Measurements from ENCODE around the gene FOXL3. TPM values are rescaled to one million over a fixed set of nuclear protein-coding genes. Genes with fewer than 3 reads are reported as not detected.

Gene FOXL3
- total and polyA plus RNA-seq, 7 donors: not detected

DNA sequence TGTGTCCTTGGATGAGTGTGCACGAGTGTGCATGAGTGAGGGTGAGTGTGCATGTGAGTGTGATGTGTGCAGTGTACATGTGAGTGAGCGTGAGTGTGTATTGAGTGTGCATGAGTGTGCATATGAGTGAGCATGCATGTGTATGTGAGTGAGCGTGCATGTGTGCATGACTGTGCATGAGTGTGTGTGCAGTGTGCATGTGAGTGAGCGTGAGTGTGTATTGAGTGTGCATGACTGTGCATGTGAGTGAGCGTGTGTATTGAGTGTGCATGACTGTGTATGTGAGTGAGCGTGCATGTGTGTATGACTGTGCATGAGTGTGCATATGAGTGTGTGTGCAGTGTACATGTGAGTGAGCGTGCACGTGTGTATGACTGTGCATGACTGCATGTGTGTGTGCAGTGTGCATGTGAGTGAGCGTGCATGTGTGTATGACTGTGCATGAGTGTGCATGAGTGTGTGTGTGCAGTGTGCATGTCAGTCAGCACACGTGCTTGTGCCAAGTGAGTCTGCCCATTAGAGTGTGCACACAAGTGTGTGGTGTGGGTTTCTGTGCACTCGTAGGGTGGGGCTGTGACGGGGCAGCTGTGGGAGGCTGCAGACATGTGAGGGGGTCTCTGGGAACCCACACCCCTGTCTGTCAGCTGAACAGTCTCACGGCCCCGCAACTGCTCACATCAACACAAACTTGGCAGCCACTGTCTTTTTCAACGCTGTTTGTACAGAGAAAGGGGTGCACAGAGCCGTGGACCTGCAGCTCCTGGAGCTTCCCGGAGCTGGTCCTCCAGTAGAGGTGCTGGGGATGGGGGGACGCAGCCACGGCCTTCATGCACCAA, 14.8 kb downstream of the FOXL3 start:
- H3K27me3 ChIP-seq (ENCODE audit: insufficient read depth in 3 of 3, low read length in 2 of 3): peaks cover 0 to 7% (median 3%) of the 10 kb centered on the region in 3 donors
- TF ChIP-seq, protein P1, sequence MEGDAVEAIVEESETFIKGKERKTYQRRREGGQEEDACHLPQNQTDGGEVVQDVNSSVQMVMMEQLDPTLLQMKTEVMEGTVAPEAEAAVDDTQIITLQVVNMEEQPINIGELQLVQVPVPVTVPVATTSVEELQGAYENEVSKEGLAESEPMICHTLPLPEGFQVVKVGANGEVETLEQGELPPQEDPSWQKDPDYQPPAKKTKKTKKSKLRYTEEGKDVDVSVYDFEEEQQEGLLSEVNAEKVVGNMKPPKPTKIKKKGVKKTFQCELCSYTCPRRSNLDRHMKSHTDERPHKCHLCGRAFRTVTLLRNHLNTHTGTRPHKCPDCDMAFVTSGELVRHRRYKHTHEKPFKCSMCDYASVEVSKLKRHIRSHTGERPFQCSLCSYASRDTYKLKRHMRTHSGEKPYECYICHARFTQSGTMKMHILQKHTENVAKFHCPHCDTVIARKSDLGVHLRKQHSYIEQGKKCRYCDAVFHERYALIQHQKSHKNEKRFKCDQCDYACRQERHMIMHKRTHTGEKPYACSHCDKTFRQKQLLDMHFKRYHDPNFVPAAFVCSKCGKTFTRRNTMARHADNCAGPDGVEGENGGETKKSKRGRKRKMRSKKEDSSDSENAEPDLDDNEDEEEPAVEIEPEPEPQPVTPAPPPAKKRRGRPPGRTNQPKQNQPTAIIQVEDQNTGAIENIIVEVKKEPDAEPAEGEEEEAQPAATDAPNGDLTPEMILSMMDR (IDR thresholded peaks at IDR 0.05): no peak
- intact Hi-C loops (cut with DNase I): loop anchor here in 1 of 2 donors (10.0 kb wide), 1 partner anchor 60 kb away; no protein-coding TSS in a partner anchor
- no peaks in the 10 kb centered on the region for H3K4me1 ChIP-seq
- H3K4me3 ChIP-seq: no peak overlapping the region
- DNase-seq: no peak
- 69 to 75% (median 72%) methylated on average over 19 of the region's 19 CpGs for WGBS, 3 donors
- H3K27ac ChIP-seq: no peak overlapping the region
- no peak for ATAC-seq
- peaks cover 8% of the 10 kb centered on the region for H3K9me3 ChIP-seq
- no peaks in the 10 kb centered on the region for H3K36me3 ChIP-seq (ENCODE audit: insufficient read depth in 1 of 2, low read depth in 1 of 2)

DNA sequence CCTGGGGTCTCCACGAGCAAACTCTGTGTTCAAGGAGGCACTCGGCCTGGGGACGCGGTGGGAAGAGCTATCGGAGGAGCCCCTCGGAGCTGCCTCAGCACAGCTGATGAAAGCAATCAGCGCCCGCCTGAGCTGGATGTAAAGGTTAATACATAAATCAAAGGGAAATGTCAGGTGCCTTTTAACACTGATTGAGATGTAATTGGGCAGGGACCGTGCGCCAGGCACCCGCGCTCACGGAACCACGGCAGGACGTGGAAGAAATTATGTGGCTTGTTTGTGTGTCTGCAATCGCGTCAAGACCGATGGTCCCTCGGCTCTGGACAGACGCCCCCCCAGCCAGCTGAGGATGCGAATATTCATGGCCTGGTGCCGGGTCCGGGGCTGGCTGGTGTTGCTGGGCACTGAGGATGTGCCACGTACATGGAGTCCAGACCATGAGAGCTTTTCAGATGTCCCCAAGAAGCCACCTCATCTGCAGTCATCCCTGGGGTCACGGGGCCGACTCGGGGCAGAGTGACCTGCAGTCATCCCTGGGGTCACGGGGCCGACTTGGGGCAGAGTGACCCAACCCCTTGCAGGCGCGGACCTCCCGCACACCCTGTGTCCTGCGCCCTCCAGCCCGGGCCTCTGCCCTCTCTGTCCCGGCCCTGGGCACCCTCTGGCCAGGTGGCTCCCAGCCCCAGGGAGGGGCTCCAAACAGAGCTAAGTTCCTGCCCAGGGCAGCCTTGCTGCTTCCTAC, 15.6 kb downstream of the FOXL3 start:
- no peak for DNase-seq

DNA sequence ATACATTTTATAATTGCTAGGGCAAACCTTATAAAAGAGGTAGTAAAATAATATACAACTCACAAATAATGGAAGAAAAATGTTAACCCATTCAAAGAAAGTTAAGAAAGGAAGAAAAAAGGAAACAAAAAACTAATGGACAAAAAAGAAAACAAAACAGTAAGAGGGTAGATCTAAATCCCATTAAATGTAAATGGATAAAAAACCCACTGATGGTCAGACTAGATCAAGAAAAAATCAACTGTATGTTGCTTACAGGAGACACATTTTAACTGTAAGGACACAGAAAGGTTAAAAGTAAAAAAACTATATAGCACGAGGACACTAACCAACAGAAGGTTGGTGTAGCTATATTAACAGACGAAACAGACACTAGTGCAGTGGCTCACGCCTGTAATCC, 18.0 kb downstream of the FOXL3 start:
- Histone ChIP-seq H3K27me3 (ENCODE audit: insufficient read depth in 3 of 3, low read length in 2 of 3) (peaks cover 0 to 31% (median 3%) of the 10 kb centered on the region in 3 donors), H3K36me3 (ENCODE audit: insufficient read depth in 1 of 2, low read depth in 1 of 2) (no peaks in the 10 kb centered on the region), H3K9me3 (peaks cover 8% of the 10 kb centered on the region), H3K4me3 (no peak overlapping the region), H3K4me1 (no peaks in the 10 kb centered on the region), H3K27ac (no peak overlapping the region)
- ATAC-seq (no peak), DNase-seq (no peak)
- 54 to 60% (median 59%) methylated on average over 3 of the region's 3 CpGs for WGBS, 3 donors
- TF ChIP-seq, protein P1 (IDR thresholded peaks at IDR 0.05): no peak
- intact Hi-C loops (cut with DNase I): loop anchor here in 1 of 2 donors (10.0 kb wide), 1 partner anchor 57 kb away; no protein-coding TSS in a partner anchor

More for the DNA sequence above, 15.6 kb downstream of the FOXL3 start:
- no peak overlapping the region for H3K27ac ChIP-seq
- TF ChIP-seq, protein P1 (IDR thresholded peaks at IDR 0.05): no peak
- ATAC-seq: no peak
- no peaks in the 10 kb centered on the region for H3K4me1 ChIP-seq
- WGBS, 3 donors: 72 to 74% (median 74%) methylated on average over 35 of the region's 35 CpGs
- H3K4me3 ChIP-seq: no peak overlapping the region
- H3K27me3 ChIP-seq (ENCODE audit: insufficient read depth in 3 of 3, low read length in 2 of 3): peaks cover 0 to 7% (median 3%) of the 10 kb centered on the region in 3 donors
- intact Hi-C loops (cut with DNase I): loop anchor here in 1 of 2 donors (10.0 kb wide), 1 partner anchor 59 kb away; no protein-coding TSS in a partner anchor
- peaks cover 8% of the 10 kb centered on the region for H3K9me3 ChIP-seq
- H3K36me3 ChIP-seq (ENCODE audit: insufficient read depth in 1 of 2, low read depth in 1 of 2): no peaks in the 10 kb centered on the region

DNA sequence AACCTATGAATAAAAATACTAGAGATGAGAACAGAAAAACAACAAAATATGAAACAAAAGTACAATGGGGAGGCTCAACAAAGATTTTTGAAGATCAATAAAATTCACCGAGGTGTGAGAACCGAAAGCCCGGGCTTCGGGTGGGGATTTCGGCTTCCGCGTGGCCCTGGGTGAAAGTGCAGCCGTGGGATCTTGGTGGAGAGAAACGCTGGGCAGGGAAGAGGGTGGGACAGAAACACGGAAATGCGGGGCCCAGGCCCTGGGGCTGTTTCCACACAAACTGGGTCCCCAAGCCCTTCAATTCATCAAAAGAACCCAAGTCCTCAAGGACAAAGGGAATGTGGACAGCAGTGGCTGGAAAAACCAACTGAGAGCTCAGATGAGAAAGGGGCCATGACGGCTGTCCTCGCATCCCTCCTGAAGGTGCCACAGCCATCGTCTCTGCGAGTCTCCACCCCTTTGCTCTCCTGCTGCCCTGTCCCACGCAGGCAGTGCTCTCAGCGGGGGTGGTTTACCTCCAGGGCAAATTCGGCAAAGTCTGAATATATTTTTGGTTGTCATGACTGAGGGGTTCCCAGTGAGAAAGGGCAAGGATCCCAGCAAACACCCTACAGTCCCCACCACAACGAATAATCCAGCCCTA, 19.7 kb downstream of the FOXL3 start:
- H3K4me1 ChIP-seq: no peaks in the 10 kb centered on the region
- ATAC-seq (no peak), DNase-seq (no peak)
- TF ChIP-seq, protein P1 (IDR thresholded peaks at IDR 0.05): no peak
- no peaks in the 10 kb centered on the region for H3K36me3 ChIP-seq (ENCODE audit: insufficient read depth in 1 of 2, low read depth in 1 of 2)
- H3K27ac ChIP-seq: no peak overlapping the region
- peaks cover 0 to 46% (median 5%) of the 10 kb centered on the region in 3 donors for H3K27me3 ChIP-seq (ENCODE audit: insufficient read depth in 3 of 3, low read length in 2 of 3)
- WGBS, 3 donors: 90 to 92% (median 90%) methylated on average over 19 of the region's 19 CpGs
- H3K4me3 ChIP-seq: no peak overlapping the region
- intact Hi-C loops (cut with DNase I): loop anchor here in 1 of 2 donors (10.0 kb wide), 1 partner anchor 55 kb away; no protein-coding TSS in a partner anchor
- H3K9me3 ChIP-seq: peaks cover 8% of the 10 kb centered on the region

Data from psoas muscle (tissue), 8 donors.